DMS114 treated with DMSO at 0.1 percent for 48 hours (cell line): ENCODE measurements around the gene ACKR3.

Experiments
- DNase-seq: peaks from one replicate; lab custom pipeline; 2025; ENCODE audit not compliant: unreplicated experiment; lab: John Stamatoyannopoulos, UW

The ACKR3 gene

DNA sequence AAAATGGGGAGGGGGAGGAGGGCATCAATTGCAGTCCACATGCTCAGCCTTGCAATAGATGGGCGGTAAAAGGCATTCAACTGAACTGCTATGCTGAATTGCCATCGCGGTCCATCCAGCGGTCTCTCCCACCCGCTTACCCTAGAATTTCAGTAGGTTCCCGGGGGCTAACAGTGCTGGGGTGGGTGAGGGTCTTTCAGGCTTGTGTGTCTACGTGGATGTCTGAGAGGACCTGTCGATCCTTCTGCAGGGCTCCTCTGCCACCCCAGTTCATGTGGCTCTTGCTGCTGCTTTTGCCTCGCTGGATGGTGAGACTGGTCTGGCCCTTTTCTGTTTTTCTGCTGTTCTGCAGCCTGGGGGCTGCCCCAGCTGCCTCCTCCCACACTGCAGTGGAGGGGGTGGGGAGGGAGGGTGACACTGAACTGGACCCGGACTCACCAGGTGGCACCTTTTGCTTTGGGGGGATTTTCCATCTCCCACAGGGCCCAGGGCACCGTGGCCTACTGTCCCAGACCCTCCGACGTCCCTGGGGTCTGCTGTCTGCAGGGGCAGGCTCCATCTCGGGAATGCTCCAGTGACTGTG is 14.1 kb downstream of the ACKR3 start:
- no peak for DNase-seq

DNA sequence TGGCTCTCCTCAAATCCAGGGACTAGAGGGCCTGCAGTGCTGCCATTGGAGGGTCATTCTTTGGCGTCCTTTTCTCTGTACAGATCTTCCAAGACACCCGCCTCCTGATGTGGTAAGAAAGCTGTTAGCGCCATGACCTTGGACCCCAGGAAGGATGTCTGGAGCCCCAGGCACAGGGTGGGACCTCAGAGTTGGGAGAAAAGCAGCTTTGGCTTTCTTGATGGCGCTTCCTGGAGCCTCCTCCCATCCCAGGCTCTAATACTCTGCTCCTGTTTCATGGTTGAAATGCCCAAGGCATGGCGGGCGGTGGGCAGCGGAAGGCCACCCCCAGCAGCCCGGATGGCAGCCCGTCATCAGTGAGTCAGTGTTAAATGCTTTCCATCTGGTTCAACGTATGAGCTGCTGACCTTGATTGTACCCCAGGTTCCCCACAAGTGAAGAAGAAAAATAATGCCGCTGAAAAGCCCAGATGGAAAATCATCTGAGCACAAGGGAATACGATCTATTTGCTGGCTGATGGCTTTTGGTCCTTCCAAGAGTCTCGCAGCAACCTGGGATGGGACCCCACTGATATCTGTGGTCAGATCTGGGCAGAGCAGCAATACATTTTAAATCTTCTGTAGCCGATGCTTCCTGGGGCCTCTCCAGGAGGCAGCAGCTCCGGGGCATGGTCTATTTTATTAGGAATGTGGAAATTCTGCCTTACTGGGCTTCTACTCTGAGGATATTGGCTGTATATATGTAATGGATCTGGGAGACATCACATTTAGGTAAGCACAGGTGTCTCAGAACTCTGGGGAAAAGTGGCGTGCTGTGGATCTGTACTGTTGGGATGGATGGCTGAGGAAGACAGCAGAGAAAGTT is 15.1 kb downstream of the ACKR3 start:
- DNase-seq: no peak

DNA sequence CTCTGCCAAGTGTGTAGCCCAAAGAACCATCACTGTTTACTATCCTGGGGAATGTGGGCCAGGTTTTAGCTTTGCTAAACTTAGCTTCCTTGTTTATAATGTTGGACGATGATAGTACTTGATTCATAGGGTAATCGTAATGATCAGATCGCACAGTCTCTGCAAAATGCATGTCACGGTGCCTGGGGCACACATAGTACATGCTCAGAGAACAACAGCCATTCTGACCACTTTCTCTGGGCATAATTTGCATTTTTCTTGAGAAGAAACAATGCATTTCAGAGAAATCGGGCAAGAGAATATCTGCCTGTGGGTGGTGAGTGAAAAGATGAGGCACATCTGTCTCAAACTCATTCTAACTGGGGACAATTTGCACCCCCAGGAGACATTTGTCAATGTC is 16.3 kb downstream of the ACKR3 start:
- no peak for DNase-seq

DNA sequence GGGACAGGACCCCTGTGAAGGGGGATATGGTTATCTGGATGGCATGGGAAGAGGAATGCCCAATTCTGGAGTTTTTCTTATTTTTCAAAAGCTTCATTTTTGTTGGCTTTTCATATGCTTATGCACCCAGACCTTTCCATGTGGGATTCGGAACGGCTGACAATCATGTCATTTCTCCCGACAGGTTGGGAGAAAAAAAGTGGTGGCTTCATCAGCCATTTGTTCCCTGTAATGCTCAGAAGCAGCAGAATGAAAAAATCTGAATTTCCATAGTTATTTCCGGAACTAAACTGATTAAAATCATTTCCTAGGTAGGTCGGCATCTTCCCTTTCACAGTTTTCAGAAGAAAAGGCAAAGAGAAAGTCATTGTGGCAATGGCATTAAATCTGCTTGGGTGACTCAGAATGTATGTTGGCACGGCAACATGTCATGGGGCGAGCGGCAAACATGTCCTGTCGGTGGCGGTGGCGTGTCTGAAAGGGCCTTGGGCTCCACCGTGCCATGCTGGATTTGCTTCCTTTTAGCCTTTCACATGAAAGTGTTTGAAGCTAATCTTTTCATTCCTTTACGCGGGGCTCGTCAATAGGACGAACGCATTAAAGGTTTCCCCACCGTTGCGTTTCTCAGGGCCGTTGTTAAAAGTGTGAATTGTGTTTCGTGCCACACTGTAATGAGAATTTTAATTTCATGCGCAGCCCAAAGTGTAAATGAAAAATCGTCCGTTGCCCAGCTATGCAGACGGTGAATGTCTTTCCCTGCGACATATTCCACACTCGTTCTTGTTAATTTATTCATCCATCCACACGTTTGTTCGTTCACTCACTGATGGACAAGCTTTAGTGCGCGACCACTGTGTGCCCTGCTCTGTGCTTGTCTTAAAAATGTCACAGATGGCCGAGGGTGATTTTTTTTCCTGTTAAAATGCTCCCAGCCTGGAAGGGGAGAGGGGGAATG is 18.5 kb downstream of the ACKR3 start:
- no peak for DNase-seq

DNA sequence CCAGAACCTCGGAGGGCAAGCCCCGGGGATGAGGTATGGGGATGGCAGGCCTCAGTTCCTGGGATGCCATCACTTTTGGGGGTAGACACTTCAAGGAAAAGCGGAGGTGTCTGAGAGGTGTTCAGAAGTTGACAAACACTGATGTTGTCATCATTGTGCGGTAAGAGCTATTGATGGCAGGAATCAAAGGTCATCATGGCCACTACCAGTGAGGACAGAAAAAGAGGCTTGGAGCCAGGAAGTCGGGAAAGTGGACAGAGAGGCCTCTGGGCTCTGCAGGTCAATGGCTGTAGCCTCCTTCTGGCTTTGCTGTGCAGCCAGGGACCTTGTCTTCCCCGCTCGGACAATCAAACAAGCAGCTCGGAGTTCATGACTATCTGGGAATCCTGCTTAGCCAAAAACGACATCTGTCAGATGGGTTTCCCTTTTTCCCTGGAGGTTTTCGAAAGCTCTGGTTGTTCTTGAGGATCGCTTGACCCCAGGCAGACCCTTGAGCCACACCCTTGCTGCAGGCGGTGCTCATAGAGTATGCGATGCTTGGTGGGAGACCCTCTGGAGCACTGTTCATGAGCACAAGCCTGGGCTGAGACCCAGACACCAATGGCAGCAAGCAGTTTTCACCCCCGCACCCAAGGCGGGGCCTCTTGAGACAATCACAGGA is 19.4 kb downstream of the ACKR3 start:
- DNase-seq: no peak

DNA sequence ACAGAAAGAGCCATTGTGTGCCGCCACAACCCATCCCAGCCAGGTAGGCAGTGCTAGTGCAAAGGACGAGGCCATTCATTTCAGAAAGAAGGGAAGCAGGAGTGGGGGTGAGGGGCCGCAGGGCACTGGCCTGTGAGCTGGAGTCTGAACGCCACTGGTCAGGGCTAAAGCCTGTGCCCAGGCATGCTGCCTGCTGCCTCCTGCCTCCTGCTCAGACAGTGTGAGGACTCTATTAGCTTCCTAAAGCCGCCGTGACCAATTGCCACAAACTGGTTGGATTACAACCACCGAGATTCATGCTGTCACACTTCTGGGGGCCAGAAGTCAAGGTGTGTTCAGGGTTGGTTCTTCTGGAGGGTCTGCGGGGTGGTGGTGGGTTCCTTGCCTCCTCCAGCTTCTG is 21.2 kb downstream of the ACKR3 start:
- DNase-seq: no peak

DNA sequence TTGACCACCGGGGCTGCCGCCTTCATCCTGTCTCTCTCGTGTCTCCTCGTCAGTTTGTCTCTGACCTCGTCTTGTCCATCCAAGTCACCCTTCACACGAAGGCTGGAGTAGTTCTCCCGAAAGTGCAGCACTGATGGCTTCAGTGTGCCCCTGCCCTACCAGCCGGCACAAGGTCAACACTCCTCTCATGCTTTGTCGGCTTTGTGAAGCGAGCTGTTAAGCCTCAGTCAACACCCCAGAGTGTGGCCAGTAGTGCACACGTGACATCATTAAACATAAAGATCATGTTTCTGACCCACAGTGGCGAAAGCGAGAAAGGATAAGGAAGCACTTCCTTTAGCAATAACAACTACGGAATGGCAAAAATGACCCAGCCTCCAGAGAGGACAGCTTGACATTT is 23.2 kb downstream of the ACKR3 start:
- DNase-seq: no peak

DNA sequence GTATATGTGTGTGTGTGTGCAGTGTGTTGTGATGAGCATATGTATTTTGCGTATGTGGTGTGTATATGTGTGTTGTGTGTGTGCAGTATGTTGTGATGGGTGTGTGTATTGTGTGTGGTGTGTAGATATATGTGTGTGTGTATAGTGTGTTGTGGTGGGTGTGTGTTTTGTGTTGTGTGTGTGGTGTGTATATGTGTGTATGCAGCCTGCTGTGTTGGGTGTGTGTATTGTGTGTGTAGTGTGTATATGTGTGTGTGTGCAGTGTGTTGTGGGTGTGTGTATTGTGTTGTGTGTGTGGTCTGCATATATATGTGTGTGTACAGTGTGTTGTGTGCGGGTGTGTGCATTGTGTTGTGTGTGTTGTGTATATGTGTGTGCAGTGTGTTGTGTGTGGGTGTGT is 23.9 kb downstream of the ACKR3 start:
- DNase-seq: no peak

DNA sequence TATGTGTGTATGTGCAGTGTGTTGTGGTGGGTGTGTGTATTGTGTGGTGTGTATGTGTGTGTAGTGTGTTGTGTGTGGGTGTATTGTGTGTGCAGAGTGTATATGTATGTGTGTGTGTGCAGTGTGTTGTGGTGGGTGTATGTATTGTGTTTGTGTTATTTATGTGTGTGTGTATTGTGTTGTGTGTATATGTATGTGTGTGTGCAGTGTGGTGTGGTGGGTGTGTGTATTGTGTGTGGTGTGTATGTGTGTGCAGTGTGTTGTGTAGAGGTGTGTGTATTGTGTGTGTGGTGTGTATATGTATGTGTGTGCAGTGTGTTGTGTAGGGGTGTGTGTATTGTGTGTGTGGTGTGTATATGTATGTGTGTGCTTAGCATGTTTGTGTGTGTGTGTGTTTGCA is 24.3 kb downstream of the ACKR3 start:
- no peak for DNase-seq

DNA sequence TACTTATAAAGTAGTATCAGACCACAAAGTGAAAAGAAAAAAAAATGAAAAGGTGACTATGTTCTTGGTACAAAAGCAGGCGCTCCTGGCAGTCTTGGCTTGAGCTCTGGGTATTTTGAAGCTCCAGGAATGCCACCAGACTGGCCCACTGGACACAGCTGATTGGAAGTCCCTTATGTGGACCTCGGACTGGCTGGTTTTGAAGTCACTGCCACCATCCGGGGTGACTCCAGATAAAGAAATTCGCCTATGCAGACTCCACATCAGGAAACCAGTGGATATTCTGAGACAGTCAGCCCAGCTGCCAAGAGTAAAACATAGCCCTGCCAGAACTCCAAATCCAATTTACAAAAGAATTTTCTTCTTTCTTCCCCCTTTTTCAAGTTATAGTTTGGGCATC is 28.0 kb downstream of the ACKR3 start:
- no peak for DNase-seq

DNA sequence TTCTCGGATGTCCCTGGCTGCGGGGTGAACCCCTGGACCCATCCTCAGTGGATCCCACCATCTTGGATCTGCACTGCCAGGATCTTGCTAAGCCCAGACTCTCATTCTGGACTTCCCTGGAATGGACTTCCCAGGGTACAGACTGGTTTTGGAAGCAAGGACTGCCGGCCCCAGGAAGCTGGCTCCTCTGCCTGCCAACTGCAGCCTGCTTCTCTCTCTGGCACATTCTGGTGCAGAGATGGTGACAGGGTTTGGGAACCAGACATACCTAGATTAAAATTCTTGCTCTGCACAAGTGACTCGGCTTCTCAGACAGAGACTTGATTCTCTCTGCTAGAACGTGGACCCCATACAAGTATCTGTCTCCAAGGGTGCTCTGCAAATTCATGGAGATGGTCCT is 29.4 kb downstream of the ACKR3 start:
- no peak for DNase-seq

DNA sequence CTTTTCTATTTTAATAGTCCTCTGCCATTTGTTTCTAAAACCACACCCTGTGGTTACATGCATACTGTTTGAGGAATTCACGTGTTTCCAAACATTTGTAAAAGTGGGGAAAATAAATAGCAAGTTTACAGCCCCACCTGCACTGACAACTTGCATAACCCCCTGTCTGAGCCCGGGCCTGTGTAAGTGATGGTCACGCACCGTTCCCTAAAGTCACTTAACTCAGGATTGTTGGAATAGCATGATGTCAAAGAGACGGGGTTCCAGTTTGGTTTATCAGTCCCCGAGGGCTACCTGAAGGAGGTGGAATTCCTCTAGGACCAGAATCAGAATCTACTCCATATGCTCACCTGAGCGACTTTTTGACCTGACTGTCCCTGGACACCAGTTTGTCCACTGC is 30.5 kb downstream of the ACKR3 start:
- no peak for DNase-seq

DNA sequence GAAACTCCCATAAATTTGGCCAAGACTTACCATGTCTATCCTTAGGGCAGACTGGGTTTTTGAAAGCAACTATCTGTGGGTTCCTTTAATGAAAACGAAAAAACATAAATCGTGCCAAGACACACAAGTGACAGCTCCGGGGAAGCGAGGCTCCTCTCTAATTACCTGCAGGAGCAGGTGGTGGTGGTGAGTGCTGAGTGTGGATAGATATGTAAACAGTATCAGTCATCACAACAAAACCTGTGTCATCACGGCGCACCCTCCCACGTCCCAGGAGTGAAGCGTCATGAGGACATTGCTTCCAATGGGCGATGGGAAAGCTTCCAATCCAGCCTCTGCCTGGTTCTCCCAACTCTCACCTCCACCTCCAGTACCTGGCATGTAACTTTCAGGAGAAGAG is 31.3 kb downstream of the ACKR3 start:
- no peak for DNase-seq

DNA sequence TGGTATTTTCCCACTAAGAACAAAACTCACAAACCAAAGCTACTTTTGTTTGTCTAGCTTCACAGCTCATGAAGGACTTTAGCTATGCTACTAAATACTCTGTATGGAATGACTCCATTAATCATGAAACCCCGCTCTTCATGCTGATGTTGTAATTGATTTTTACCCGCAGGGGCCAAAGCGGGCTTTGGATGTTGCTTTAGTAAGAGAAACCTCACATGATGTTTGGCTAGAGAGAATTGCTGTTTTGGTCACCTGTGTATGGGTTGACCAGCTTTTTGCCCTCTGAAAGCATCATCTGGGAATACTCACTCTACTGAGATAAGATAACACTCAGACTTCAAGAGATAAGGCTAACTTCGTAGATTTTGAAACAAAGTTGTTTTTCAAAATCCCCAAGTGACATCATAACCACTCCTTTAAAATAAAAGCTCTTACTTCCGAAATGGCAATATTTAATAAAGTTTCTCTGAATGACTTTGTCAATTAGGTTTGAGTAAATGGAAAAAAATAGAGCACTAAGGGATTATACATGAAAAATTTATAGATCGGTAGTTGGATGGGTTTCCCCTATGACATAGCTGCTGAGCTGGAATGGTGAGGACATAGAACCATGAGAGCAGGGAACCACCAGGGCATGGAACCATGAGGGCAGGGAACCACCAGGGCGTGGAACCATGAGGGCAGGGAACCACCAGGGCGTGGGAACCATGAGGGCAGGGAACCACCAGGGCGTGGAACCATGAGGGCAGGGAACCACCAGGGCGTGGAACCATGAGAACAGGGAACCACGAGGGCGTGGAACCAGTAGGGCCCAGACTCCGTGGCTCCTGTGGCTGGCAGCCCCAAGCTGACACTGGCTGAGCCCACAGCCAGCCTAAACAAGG is 31.9 kb downstream of the ACKR3 start:
- no peak for DNase-seq

DNA sequence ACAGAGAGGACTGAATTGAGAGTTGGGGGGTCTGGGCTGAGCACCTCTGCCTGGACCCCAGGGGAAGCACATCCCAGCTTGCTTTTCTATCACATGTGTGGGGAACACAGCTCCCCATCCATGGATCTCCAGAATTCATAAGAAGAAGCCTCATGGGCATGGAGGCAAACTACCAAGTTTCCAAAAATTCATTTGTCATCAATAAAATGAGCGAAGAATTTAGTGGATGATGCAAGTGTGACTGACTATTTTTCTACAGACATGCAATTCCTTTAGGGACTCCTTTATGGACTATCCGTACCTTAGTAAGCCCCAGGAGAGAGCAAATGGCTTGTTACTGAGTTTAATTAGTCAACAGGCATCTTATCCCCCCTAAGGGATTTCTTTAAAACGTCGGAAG is 33.1 kb downstream of the ACKR3 start:
- DNase-seq: no peak

DNA sequence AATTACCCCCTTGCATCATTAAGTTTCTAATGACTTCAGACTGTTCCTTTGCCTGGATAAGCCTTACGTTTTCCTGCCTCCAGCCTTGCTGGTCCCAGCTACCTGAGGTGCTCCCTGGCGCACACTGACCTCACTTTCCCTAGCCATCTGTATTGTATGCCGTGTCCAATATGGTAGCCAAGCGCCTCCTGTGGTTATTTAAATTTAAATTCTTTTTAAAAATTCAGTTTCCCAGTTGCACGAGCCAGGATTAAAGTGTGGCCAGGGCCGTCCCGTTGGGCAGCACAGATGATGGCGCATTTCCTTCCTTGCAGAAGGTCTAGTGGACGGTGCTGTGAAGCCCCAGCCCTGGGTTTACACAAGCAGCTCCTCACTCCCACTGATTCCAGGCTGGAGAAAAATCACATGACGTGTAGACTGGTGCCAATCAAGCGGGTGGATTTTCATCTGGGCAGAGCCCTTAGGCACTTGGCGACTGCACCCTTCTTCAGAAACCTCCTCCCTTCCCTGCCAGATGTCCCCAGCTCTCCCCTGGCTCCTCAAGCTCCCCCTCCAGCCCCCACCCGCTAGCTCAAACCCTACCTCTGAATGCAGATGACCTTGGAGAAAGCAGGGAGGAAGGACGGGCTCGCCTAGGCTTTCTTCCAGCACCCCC is 33.9 kb downstream of the ACKR3 start:
- no peak for DNase-seq

DNA sequence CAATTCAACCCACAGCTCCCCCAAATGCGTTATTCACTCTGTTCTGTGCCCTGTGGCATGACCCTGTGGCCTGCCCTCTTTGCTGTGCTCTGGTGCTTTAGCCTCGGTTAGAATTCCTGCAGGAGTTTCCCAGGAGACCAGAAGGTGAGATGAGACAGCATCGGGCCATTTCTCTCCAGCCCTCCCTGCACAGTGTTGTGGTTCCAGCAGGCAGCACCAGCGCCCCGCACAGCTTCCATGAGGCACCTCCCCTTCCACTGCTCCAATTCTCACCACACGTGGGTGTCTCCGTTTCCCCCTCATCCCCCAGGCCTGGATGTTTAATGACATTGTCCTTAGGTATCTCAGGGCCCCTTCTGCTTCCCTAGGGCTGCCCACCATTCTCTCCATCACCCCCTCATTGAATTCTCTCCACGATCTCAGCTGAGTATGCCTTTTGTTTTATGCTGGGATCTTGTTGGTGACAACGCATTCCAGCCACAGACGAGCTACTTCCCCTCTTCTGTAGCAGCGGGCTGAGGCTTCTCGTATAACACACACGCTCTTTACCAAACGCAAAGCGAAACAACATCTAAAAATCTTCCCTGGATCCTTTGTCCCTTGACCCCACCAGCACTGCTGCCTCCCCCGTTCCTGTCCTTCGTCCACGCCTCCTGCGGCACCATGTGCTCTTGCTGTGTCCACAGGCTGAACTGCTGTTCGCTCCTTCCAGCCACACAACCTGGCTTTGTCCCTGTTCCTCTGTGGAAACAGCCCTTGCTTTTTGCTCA is 35.1 kb downstream of the ACKR3 start:
- no peak for DNase-seq

DNA sequence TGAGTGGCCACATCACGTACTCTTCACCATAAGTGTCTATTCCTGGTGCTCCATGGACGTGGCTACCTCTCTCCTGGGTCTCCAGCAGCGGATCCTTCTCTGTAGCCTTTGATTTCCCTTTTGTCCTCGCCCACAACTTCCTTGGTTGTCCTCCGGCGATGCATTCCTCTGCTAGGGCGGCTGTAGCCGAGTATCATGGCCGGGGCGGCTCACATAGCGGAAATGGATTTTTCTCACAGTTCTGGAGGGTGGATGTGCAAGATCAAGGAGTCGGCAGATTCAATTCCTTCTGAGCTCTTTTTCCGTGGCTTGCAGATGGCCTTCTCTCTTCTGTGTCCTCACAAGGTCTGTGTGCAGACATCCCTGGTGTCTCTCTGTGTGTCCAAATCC is 35.7 kb downstream of the ACKR3 start:
- no peak for DNase-seq

DNA sequence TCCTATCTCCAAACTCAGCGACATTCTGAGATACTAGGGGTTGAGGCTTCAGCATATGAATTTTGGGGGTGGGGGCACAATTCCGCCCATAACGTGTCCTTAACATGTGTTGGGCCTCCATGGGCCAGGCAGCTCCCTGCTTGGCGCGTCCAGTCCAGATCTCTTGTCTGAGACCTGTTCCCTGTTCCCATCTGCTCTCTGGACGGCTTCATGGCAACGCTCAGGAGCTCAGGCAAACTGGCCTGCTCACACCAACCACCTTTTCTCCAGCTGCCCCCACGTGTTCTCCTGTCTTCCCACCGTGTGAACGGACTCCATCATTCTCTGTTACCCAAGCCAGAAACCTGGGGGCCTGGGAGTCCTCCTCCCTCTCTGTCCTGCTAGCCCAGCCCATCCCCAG is 36.4 kb downstream of the ACKR3 start:
- DNase-seq: no peak
